H9 (cell line): ENCODE results near the gene SEZ6. TPM values are rescaled to one million over a fixed set of nuclear protein-coding genes. Genes with fewer than 3 reads are reported as not detected.

ENCODE experiments used
- DNase-seq: peaks from one replicate; pipeline ENCODE4 v3.0.0-alpha.2; 2017
- H2AFZ ChIP-seq: one replicate; pipeline ENCODE4 v1.6.1; 2013; ENCODE audit warnings: mild to moderate bottlenecking, low read length, control low read depth, moderate library complexity
- H2AK5ac ChIP-seq: 2 replicates; pipeline ENCODE4 v1.6.1; 2013; ENCODE audit warnings: low read length, control low read depth, mixed read lengths; ENCODE audit not compliant: insufficient read length
- H2BK120ac ChIP-seq: one replicate; pipeline ENCODE4 v1.6.1; 2013; ENCODE audit warnings: low read depth, mild to moderate bottlenecking, low read length, control low read depth, inconsistent platforms; ENCODE audit not compliant: poor library complexity, severe bottlenecking
- H2BK12ac ChIP-seq: 2 replicates; pipeline ENCODE4 v1.6.1; 2013; ENCODE audit warnings: low read length, control low read depth, mixed read lengths, low read depth; ENCODE audit not compliant: insufficient read length
- H2BK15ac ChIP-seq: 2 replicates; pipeline ENCODE4 v1.6.1; 2013; ENCODE audit warnings: low read depth, low read length, control low read depth
- H2BK20ac ChIP-seq: one replicate; pipeline ENCODE4 v1.6.1; 2013; ENCODE audit warnings: low read depth, mild to moderate bottlenecking, low read length, control low read depth, inconsistent platforms; ENCODE audit not compliant: poor library complexity, severe bottlenecking
- H2BK5ac ChIP-seq: 2 replicates; pipeline ENCODE4 v1.6.1; 2013; ENCODE audit warnings: low read length, control low read depth, mixed read lengths; ENCODE audit not compliant: insufficient read length
- H3K14ac ChIP-seq: 2 replicates; pipeline ENCODE4 v1.6.1; 2013; ENCODE audit warnings: low read length, control low read depth; ENCODE audit not compliant: insufficient read depth
- H3K18ac ChIP-seq: 2 replicates; pipeline ENCODE4 v1.6.1; 2013; ENCODE audit warnings: low read depth, mild to moderate bottlenecking, mixed read lengths, low read length, control low read depth; ENCODE audit not compliant: insufficient read length
- H3K23ac ChIP-seq: 2 replicates; pipeline ENCODE4 v1.6.1; 2013; ENCODE audit warnings: low read length, control low read depth, mixed read lengths, low read depth; ENCODE audit not compliant: insufficient read length
- H3K23me2 ChIP-seq: 2 replicates; pipeline ENCODE4 v1.6.1; 2013; ENCODE audit warnings: low read depth, mild to moderate bottlenecking, mixed read lengths, low read length, control low read depth; ENCODE audit not compliant: insufficient read length, poor library complexity, severe bottlenecking
- H3K27ac ChIP-seq: 2 replicates; pipeline ENCODE4 v1.5.1; 2013; ENCODE audit warnings: low read length, control low read depth, mixed read lengths, low read depth; ENCODE audit not compliant: insufficient read length
- H3K27me3 ChIP-seq: 2 replicates; pipeline ENCODE4 v1.6.1; 2013; ENCODE audit warnings: low read length, control low read depth, inconsistent platforms; ENCODE audit not compliant: insufficient read depth
- H3K4ac ChIP-seq: 2 replicates; pipeline ENCODE4 v1.6.1; 2013; ENCODE audit warnings: low read depth, mild to moderate bottlenecking, control low read depth, inconsistent platforms, low read length, moderate library complexity
- H3K4me1 ChIP-seq: 2 replicates; pipeline ENCODE4 v1.6.1; 2013; ENCODE audit warnings: low read length, control low read depth, inconsistent platforms; ENCODE audit not compliant: insufficient read depth
- H3K4me2 ChIP-seq: 2 replicates; pipeline ENCODE4 v1.6.1; 2013; ENCODE audit warnings: low read length, control low read depth, mixed read lengths; ENCODE audit not compliant: insufficient read length, insufficient read depth
- H3K56ac ChIP-seq: 2 replicates; pipeline ENCODE4 v1.6.1; 2013; ENCODE audit warnings: low read depth, mild to moderate bottlenecking, mixed read lengths, low read length, control low read depth; ENCODE audit not compliant: insufficient read length
- H3K79me1 ChIP-seq: 2 replicates; pipeline ENCODE4 v1.6.1; 2013; ENCODE audit warnings: low read depth, mild to moderate bottlenecking, moderate library complexity, low read length, control low read depth, inconsistent platforms; ENCODE audit not compliant: insufficient read depth, poor library complexity, severe bottlenecking
- H3K79me2 ChIP-seq: 2 replicates; pipeline ENCODE4 v1.6.1; 2013; ENCODE audit warnings: low read length, control low read depth, inconsistent platforms; ENCODE audit not compliant: insufficient read depth
- H3K9ac ChIP-seq: 2 replicates; pipeline ENCODE4 v1.6.1; 2013; ENCODE audit warnings: low read length, control low read depth, mixed read lengths; ENCODE audit not compliant: insufficient read length; ENCODE audit errors: extremely low read depth
- H3K9me3 ChIP-seq: one replicate; pipeline ENCODE4 v1.6.1; 2013; ENCODE audit warnings: low read depth, low read length, inconsistent platforms; ENCODE audit not compliant: control insufficient read depth
- H3T11ph ChIP-seq: one replicate; pipeline ENCODE4 v1.6.1; 2013; ENCODE audit warnings: mild to moderate bottlenecking, low read length, control low read depth, inconsistent platforms
- H4K20me1 ChIP-seq: one replicate; pipeline ENCODE4 v1.6.1; 2013; ENCODE audit not compliant: control insufficient read depth, insufficient read length, insufficient read depth
- H4K5ac ChIP-seq: 2 replicates; pipeline ENCODE4 v1.6.1; 2013; ENCODE audit warnings: low read depth, mild to moderate bottlenecking, mixed read lengths, low read length, control low read depth; ENCODE audit not compliant: insufficient read length
- H4K8ac ChIP-seq: replicated peaks from 2 replicates; pipeline ENCODE4 v1.6.1; 2013; ENCODE audit warnings: low read length, control low read depth, mixed read lengths, low read depth; ENCODE audit not compliant: insufficient read length
- H4K91ac ChIP-seq: 2 replicates; pipeline ENCODE4 v1.6.1; 2013; ENCODE audit warnings: low read depth, mild to moderate bottlenecking, moderate library complexity, mixed read lengths, low read length, control low read depth; ENCODE audit not compliant: insufficient read length
- H3K27ac Mint-ChIP-seq, 3 experiments: 2 replicates in 2 of 3; 3 replicates in 1 of 3; pipeline ENCODE4 v1.8.0; 2020 to 2021; ENCODE audit warnings: mixed read lengths in 3 of 3, mild to moderate bottlenecking in 1 of 3, moderate library complexity in 1 of 3
- H3K27me3 Mint-ChIP-seq: 2 replicates; pipeline ENCODE4 v1.8.0; 2021; ENCODE audit warnings: low read depth, mild to moderate bottlenecking, moderate library complexity, mixed read lengths
- H3K36me3 Mint-ChIP-seq, 3 experiments: 2 replicates in 2 of 3; 3 replicates in 1 of 3; pipeline ENCODE4 v1.8.0; 2020 to 2021; ENCODE audit warnings: low read depth in 3 of 3, mixed read lengths in 3 of 3; ENCODE audit not compliant: insufficient read depth in 1 of 3
- H3K4me1 Mint-ChIP-seq, 2 experiments: 2 replicates each; pipeline ENCODE4 v1.8.0; 2020; ENCODE audit warnings: mixed read lengths in 2 of 2
- H3K4me3 Mint-ChIP-seq, 2 experiments: 2 replicates in 1 of 2; 3 replicates in 1 of 2; pipeline ENCODE4 v1.8.0; 2020 to 2021; ENCODE audit warnings: mild to moderate bottlenecking in 2 of 2, mixed read lengths in 2 of 2, moderate library complexity in 1 of 2
- H3K9me3 Mint-ChIP-seq, 2 experiments: 2 replicates in 1 of 2; 3 replicates in 1 of 2; pipeline ENCODE4 v1.8.0; 2020; ENCODE audit warnings: mild to moderate bottlenecking in 2 of 2, mixed read lengths in 2 of 2, moderate library complexity in 1 of 2
- WGBS: extraction: QIAGEN DNeasy Blood & Tissue Kit; methylation state at CpG from one replicate; pipeline ENCODE4 v1.1.7; 2013; ENCODE audit warnings: missing lambda C conversion rate, low lambda C conversion rate, mixed read lengths; ENCODE audit not compliant: insufficient read length; ENCODE audit errors: extremely low coverage; 5-methylcytosine and 5-hydroxymethylcytosine counted together
- total RNA-seq: library from RNA; stranded (reverse); gene quantifications from 2 replicates; pipeline ENCODE4 v1.2.1, GENCODE V29; 2021
- TF ChIP-seq, protein P1 (sequence below): fragments of 200-600 bp; sonication (generic); conservative IDR thresholded peaks from 3 replicates; pipeline ENCODE4 v1.8.0; 2021; ENCODE audit warnings: antibody characterized with exemption, mild to moderate bottlenecking

Gene SEZ6
- total RNA-seq, 1 experiment from 2014 or later = 1.8 TPM

DNA sequence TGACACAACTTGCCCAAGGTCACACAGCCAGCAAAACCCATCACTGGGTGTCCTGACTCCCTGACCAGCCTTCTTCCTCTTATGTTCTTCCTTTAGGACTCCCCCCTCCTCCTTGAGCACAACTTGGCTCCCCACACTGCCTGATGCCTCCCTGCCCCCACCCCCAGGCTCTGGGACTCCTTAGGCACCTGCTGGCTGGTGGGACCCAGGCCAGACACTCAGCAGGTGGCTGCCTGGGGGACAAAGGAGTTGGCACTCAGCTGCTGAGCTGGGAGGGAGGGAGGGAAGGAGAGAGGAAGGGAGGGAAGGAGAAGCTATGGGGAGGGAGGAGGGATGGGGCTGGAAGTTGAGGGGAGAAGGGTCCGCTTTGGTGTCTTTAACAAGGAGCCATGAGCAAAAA lies 8.0 kb downstream of the SEZ6 start:
- H3K4me3 Mint-ChIP-seq = no peak overlapping the region
- H3K9me3 Mint-ChIP-seq = no peaks in the 10 kb centered on the region
- Histone ChIP-seq H2AFZ (no peak overlapping the region), H4K20me1 (no peaks in the 10 kb centered on the region), H3K14ac (no peak overlapping the region), H2BK120ac (no peak overlapping the region), H4K8ac (no peak overlapping the region), H3K27me3 (no peaks in the 10 kb centered on the region), H3K18ac (no peak overlapping the region), H2BK15ac (no peak overlapping the region), H2AK5ac (no peak overlapping the region), H3K79me2 (no peaks in the 10 kb centered on the region), H3K56ac (no peak overlapping the region), H2BK5ac (no peak overlapping the region), H3K79me1 (no peaks in the 10 kb centered on the region), H3K23me2 (no peaks in the 10 kb centered on the region), H3K9me3 (no peaks in the 10 kb centered on the region), H3T11ph (no peak overlapping the region), H4K5ac (no peak overlapping the region), H3K4me2 (no peak overlapping the region), H3K27ac (no peak overlapping the region), H2BK12ac (no peak overlapping the region), H3K9ac (no peak overlapping the region), H3K23ac (no peak overlapping the region), H3K4me1 (peaks cover 10% of the 10 kb centered on the region; the same call in 1 of the 2 replicates), H3K4ac (no peak overlapping the region), H2BK20ac (no peak overlapping the region), H4K91ac (no peak overlapping the region)
- peaks cover 42 to 48% of the 10 kb centered on the region in 2 experiments for H3K4me1 Mint-ChIP-seq
- TF ChIP-seq, protein P1, sequence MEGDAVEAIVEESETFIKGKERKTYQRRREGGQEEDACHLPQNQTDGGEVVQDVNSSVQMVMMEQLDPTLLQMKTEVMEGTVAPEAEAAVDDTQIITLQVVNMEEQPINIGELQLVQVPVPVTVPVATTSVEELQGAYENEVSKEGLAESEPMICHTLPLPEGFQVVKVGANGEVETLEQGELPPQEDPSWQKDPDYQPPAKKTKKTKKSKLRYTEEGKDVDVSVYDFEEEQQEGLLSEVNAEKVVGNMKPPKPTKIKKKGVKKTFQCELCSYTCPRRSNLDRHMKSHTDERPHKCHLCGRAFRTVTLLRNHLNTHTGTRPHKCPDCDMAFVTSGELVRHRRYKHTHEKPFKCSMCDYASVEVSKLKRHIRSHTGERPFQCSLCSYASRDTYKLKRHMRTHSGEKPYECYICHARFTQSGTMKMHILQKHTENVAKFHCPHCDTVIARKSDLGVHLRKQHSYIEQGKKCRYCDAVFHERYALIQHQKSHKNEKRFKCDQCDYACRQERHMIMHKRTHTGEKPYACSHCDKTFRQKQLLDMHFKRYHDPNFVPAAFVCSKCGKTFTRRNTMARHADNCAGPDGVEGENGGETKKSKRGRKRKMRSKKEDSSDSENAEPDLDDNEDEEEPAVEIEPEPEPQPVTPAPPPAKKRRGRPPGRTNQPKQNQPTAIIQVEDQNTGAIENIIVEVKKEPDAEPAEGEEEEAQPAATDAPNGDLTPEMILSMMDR = no peak
- WGBS = no CpG with 5 or more reads among the region's 1 CpG
- no peaks in the 10 kb centered on the region; a peak in 1 of 7 replicates for H3K36me3 Mint-ChIP-seq
- DNase-seq = no peak
- no peak overlapping the region for H3K27ac Mint-ChIP-seq
- peaks cover 36% of the 10 kb centered on the region for H3K27me3 Mint-ChIP-seq
